Dermis blood vessel endothelial cell (primary cell): ENCODE results near the gene C3. TPM values are rescaled to one million over a fixed set of nuclear protein-coding genes. Genes with fewer than 3 reads are reported as not detected.
"Not testable (repeated sequence)": the region's sequence is repeated elsewhere in the genome, so short reads cannot be mapped to it uniquely, and the experiment has no call there.

Source experiments
- DNase-seq: peaks from one replicate; pipeline ENCODE4 v3.0.0; 2010
- total RNA-seq: library from RNA; depleted of rRNA; stranded (reverse); fragments of >200 nt; gene quantifications from 2 replicates; pipeline ENCODE4 v1.2.3, GENCODE V29; 2014

Gene C3
- total RNA-seq: 5.4 and 33.5 TPM in 2 replicates

DNA sequence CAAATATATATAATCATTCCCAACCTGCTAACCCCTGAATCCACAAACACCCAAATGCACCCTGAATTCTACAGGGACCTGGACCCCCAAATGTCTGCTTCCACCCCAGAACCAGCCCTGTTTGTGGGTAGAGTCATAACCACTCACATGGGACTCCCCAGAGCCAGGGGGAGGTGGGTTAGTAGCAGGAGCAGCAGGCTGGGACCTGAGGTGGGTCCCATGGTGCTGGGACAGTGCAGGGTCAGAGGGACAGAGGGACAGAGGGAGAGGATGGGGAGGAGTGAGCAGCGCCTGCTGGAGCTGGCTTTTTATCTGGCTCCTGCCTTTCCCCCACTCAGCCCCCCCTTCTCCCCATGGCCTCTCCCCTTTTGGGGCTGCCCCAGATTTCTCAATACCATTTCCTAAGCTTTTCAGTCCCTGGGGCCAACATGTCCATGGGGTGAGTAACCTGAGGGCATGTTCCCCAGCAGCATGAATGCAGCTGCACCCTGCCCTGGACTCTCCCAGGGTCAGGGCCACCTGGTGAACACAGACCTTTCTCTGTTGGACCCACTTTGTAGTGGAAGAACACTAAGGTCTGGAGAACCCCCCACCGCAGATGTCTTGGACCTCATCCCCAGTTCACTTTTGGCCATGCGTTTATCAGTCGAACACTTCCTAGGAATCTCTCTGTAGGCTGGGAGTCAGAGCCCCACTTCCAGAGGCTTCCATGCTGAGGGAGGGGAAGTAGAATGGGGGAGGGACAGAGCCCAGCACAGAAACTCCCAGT is at the start of gene C3:
Gene C3 (minus strand): TSS at position 282 of the 769 bp plus-strand sequence. CDS start 61 bp downstream, at position 221.
- DNase-seq: no peak

DNA sequence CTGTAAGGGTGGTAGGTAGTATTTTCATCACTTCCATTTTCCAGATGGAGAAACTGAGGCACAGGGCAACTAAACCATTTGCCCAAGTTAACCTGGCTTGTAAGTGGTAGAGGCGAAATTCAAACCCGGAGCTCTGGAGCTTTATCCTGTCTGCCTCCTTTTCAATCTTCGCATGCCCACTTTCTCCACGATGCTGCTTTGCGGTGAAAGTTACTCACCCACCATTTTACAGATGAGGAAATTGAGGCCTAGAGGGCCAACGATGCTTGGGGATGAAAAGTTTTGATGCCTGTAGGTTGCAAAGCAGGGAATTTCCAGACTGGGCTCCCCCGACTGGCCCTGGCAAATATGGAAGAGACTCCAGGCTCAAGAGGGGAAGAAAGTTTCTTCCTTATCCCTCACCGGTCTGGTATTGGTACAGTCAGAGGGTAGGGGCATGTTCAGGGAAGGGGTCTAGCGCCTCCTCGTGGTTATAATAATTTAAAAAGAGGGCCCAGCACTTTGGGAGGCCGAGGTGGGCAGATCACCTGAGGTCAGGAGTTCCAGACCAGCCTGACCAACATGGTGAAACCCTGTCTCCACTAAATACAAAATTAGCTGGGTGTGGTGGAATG is 48.7 kb upstream of the C3 start:
- DNase-seq: peak; percentile 50

DNA sequence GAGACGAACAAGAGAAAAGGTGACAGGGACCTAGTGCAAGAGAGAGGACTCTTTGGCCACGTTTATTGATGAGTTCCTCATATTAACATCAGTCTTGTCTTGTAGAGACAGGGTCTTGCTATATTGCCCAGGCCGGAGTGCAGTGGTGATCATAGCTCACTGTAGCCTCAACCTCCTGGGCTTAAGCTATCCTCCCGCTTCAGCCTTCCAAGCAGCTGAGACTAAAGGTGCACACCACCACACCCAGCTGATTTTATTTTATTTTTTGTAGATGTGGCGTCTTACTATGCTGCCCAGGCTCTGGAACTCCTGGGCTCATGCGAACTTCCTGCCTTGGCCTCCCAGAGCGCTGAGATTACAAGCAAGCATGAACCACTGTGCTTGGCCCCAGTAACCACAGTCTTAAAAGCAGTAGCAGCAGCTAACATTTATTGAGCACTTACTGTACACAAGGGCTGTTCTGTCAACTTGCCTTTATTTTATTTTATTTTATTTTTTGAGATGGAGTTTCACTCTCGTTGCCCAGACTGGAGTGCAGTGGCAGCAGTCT is 47.9 kb upstream of the C3 start:
- no peak for DNase-seq

DNA sequence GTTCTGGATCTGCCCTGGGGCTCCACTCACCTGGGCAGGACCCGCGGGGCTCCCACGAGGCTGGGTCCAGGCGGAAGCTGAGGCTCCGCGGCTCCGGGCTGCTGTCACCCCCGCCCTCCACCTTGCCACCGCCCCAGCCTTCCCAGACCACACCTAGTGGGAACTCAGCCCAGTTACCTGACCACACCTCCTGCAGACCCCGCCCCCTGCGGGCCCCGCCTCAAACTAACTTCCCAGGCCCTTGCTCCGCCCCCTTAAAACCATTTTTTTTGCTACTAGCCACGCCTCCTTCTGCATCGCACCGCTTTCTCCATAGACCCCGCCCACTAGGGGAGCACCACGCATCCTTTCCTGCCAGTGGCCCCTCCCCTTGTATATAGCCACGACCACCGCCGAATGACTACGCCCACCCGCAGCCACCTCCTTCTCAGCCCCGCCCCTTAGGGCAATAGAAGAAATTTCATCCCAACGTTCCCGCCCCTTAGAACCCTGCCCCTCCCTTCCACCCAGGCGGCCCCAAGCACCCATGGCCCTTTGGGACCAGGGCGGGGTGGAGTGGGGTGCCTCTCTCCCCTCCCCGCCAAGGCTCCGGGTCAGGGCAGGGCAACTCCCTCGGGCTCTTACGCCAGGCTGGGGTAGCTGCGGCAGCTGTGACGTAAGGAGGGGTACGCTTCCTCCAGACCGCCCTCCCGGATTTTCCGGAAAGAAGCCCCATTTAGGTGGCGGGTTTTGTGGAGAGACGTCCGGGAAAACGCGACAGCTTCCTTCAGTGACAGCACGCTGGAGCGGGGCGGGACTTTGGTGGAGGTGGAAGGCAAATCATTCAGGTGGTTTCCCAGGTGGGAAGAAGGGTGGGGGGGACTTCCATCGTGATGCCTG is 47.1 kb upstream of the C3 start, which contains the start of gene SH2D3A:
Gene SH2D3A (minus strand): TSS at position 79 of the 879 bp plus-strand sequence. CDS start 3,687 bp downstream, outside the sequence.
- peak; percentile 55 for DNase-seq

DNA sequence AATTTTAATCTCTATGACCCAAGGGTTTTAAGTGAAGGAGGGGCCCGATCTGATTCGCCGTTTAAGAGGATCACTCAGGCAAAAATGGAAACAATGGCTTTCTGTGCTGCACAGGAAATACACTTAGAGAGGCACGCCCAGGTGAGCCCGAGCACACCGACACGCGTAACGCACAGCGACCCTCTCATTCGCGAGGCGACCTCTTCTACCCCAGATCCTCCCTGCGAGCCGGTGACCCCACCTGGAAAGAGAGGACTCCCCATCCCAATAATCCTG is 46.6 kb upstream of the C3 start:
- no peak for DNase-seq

DNA sequence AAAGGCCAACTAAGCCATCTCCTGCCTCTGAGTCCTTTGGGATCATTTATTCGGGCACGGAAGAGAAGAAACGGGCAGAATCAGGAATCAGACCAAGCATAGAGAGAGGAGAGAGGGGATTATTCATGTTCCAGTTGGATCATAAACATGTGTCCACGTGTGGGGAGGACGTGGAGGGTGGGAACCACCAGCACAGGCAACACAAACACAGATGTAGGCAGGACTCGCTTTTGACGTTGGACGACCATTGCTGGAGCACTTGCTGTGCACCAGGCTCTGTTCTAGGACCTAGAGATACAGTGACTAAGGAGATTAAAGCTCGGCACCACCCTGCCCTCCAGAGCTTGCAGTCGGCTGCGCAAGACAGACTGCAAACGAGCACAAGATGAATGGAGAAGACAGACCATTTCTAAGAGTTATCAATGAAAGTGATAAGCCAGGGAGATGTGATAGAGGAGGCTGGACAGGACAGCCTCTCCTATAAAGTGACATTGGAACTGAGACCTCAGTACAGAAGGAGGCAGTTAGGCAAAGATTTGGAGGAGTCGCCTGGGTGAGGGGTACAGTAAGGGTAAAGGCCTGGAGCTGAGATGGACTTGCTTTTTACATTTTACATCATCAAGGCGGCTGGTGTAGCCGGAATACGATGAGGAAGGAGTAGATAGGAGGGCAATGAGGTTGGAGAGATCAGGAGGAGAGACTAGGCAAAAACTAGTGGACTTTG is 46.1 kb upstream of the C3 start:
- no peak for DNase-seq

DNA sequence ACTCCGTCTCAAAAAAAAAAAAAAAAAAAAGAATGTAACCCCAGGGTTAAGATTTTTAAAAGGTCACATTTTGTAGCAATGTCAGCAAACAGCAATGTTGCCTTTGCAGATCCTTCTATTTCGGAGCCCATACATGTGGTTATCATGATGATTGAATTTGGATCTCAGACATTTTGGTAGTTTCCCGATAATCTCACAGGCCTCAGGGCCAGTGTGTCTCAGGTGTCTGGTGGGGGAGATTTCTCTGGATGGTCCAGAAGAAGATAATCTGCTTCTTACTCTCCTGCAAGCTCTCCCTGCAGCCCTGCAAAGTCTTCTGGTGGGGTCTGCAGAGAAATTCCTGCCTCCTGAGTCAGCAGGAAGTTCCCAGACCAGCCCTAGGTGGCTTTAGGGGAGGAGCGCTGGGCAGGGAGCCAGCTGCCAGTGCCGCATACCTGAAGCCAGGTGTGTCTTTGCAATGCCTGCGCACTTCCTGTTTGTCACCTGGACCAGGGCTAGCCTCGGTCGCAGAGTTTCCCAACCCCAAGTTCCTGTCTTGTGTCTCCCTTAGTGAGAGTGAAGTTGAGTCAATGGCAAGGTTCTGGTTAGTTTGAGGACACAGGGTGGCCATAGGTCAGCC is 45.4 kb upstream of the C3 start:
- no peak for DNase-seq

DNA sequence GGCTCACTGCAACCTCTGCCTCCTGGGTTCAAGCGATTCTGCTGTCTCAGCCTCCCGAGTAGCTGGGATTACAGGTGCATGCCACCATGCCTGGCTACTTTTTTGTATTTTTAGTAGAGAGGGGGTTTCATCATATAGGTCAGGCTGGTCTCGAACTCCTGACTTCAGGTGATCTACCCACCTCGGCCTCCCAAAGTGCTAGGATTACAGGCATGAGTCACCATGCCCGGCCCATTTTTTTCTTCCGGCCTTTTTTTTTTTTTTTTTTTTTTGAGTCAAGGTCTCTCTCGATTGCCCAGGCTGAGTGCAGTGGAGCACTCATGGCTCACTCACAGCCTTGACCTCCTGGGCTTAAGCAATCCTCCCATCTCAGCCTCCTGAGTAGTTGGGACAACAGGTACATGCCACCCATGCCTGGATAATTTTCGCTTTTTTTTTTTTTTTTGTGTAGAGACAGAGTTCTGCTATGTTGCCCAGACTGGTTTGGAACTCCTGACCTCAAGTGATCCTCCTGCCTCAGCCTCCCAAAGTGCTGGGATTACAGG is 41.9 kb upstream of the C3 start:
- DNase-seq: not testable (repeated sequence)

DNA sequence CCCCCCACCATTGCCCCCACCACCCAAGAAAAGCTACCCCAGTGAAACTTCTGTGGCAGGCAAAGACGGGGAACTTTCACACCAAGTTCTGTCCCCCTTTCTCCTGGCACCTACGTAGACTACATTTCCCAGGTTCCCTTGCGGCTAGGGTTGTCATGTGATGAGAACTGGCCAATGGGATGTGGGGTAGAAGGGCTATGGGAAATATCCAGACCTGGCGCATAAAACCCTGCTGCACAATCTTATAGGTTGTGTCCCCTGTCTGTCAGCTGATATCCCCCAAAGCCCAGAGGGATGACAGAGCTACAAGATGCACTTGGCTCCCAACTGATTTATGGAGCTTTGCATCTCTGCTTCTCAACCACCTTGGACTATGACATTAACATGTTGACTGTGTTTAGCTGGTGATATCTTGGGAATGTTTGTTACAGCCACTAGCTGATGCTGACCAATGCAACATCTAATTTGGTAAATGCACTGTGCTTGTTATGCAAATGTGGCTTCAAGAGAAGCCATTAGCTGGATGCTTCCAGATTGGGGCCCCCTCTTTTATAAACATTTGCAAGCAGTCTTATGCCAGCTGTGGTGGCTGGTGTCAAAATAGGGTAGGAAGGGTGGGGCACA is 40.7 kb upstream of the C3 start:
- DNase-seq: peak; percentile 43

DNA sequence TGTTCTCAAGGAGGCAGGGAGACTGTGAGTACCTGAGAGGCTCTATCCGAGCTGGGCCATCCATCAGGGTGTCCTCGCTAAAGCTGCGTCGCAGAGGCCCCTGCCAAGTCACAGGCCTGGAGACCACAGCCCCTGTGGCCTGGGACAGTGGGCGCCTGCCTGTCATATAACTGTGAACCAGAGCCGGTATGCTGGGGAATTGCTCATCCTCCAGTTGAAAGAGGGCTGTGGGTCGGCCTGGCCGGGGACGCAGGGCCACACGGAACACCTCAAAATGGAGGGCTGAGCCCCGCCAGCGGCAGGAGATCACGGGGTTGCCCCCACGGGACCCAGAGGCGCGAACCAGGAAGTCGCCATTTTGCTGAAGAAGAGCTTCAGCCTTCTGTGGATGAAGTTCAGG is 40.2 kb upstream of the C3 start:
- no peak for DNase-seq

DNA sequence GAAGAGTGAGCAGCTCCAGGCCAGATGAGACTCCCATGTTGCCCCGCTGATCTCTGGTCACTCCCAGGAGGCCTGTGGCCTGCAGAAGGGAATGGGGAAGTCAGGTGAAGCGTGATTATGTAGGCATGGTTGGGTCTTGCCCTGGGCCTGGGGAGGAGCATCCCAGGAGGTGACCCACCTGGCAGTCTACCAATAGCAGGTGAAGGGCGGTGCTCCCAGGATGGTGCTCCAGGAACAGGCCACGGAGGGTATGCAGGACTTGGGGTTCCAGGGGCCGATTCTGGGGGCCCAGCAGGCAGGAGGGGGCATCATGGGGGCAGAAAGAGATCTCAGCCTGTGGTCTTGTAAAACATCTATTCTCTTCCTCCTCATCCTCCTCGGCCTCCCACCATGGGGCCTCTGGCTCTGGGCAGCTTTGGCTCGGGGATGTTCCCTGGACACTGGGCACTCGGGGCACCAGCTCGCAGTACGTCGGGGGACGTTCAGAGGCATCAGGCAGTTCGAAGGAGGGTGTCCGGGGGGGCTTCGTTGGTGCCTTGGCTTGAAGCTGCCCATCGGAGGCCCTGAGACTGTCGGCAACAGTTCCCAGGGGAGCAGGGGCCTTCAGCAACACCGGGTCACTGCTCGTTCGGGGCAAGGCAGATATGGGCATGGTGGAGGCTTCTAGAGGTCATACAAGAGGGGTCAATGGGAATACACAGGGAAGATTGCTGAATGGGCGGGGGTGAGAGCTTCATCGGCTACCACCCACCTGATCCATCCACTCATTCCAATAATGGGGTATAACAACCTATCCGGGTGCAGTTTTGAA is 34.4 kb upstream of the C3 start:
- DNase-seq: no peak

DNA sequence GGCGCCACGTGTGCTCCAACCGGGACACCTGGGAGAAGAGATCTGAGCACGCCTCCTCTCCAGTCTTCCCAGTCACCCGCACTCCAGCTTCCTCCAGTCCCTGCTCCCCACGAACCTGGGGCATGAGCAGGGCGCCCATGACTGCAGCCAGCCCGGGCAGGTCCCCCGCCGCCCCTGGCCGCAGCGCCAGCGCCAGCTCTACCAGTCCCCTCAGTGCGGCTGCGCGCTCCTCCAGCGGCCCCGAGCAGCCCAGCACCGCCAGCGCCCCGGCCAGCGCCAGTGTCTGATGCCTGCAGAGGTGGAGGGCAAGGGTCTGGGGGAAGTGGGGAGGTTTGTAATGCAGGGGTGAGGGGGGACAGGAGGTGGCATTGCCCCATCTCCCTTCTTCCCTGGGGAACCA is 33.7 kb upstream of the C3 start:
- no peak for DNase-seq

DNA sequence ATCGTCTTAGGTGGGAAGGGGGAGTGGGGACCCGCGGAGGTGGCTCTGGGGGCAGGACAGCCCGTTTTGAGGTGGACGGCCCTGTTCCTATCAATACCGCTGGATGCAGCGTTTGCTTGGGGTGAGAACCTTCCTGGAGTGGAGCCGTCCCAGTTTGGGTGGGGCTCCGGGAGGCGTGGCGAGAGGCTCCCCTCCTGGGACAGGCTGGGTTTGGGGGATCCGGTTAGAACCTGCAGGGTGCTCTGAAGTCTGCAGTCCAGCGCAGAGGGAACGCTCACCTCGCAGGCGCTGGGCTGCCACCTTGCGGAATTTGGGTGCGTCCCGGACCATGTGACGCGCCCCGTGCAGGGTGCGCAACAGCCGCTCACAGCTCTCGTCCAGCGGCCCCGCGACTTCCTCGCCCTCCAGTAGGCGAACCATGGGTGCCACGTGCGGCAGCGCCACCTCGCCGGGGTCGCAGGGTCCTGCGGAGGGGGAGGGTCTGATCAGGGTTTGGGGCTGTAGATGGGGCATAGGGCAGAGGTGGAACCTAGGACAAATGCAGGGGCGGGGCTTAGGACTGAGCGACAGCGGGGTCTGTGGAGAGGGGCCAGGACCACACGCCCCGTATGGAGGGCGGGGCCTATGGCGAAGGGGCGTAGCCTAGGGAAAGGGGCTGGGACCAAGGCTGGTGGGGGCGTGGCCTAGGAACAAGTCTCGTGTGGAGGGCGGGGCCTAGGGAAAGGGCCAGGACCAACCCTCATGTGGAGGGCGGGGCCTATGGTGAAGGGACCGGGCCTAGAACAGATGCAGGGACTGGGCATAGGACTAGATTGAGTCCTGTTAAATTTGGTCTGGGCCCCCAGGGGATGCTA is 33.0 kb upstream of the C3 start:
- peak; percentile 74 for DNase-seq

DNA sequence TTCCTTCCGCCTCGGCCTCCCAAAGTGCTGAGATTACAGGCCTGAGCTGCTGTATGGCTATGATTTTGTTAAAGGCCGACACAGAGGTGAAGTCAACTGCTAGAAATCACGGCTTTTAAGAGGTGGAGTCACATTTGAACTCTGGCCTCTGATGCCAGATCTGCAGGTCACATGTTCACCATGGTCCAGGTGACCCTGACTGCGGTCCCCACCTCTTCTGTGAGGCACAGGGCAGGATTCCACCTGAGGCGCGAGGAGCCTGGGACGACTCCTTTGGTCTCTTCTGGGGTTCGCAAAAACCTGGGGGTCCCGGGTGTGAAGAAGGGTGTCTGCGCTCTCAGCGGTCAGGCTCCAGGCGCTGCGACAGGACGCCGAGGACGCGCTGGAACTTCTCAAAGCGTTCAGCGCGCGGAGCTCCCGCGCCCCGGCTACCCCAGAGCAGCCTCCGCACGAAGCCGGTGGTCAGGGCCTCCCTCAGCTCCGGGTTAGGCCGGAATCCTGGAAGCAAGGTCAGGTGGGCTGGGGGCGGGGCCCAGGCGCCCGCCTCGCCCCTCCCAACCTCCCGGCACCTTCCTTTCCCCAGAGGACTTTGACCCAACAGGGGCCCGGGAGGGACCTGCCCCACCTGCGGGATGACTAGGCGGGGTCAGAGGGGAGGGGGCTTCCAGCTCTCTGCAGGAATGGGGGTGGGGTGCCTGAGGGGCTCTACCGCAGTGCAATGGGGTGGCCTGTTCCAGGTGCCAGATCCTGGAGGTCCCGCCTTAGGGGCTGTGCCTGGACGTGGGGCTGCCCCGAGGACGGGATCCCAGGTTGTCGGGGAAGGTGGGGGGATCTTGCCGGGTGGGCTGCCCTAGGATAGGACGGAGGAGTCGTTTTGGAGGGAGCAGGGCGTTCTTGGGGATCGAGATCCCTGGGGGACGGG is 32.1 kb upstream of the C3 start:
- DNase-seq: no peak

DNA sequence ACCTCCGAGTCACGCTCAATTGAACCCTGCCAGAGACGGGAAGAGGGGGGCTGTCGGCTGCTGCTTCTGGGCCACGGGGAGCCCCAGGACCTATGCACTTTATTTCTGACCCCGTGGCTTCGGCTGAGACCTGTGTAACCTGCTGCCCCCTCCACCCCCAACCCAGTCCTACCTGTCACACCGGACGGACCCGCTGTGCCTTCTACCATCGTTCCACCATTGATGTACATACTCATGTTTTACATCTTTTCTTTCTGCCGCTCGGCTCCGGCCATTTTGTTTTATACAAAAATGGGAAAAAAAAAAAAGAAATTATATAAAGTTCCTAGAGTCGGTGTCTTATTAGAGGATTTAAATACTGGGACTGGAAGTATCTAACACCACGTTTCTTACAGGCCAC is 30.7 kb upstream of the C3 start:
- DNase-seq: no peak

DNA sequence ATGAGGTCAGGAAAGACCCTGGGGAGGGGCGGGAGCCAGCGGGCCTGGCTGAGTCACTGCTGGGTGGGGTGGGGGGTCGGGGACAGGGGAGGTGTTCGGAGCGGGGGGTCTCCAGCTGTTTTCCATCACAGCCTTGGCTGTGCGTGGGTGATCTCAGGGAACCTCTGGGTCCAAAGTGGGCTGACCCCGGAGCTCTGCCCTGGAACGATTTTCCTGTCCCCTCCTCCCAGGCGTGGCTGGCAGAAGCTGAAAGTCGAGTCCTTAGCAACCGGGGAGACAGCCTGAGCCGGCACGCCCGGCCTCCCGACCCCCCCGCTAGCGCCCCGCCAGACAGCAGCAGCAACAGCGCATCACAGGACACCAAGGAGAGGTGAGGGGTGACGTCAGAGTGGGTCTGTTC is 29.6 kb upstream of the C3 start:
- no peak for DNase-seq

DNA sequence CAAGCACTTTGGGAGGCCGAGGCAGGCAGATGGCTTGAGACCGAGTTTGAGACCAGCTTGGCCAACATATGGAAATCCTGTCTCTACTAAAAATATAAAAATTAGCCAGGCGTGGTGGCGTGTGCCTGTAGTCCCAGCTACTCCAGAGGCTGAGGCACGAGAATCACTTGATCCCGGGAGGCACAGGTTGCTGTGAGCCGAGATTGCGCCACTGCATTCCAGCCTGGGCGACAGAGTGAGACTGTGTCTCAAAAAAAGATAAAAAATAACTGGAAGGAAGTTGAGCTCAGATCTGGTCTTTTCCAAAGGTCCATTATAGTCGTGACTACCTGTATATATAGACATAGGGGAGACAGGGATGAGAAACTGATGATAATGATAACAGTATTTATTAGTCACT is 28.1 kb upstream of the C3 start:
- not testable (repeated sequence) for DNase-seq

DNA sequence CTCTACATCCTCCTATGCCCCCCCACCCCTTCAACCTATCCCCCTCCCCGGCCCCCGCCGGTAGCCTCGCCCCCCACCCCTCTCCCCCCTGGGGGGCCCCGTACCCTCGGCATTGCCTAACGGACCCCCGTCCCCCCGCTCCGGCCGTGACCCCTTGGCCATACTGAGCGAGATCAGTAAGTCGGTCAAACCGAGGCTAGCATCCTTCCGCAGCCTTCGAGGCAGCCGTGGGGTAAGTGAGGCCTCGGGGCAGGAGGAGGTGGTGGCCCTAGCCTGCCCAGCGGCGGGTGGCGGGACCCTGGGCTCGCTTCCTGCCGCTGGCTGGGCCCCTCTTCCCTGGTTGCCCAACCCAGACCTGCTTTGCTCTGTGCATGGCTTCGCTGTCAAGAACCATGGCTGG is 25.5 kb upstream of the C3 start:
- no peak for DNase-seq
